Measurements from ENCODE around the gene CBX1. TPM values are rescaled to one million over a fixed set of nuclear protein-coding genes. Genes with fewer than 3 reads are reported as not detected.
"Not testable (repeated sequence)": the region's sequence is repeated elsewhere in the genome, so short reads cannot be mapped to it uniquely, and the experiment has no call there.

Gene CBX1
- total RNA-seq, 1 donor from 2014 or later, result 39.1 TPM

DNA sequence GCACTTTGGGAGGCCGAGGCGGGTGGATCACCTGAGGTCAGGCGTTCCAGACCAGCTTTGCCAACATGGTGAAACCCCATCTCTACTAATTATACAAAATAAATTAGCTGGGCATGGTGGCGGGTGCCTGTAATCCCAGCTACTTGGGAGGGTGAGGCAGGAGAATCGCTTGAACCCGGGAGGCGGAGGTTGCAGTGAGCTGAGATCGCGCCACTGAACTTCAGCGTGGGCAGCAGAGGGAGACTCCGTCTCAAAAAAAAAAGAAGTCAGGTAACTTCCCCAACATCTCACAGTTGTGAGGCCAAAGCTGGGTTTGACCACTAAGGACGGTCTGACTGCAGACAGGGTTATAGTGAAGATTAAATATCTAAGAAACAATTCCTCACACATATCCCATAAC lies 66.5 kb downstream of the CBX1 start:
- H3K27me3 ChIP-seq (ENCODE audit: control insufficient read depth in 3 of 3, insufficient read depth in 3 of 3, low read length in 3 of 3); H3K27ac ChIP-seq (ENCODE audit: low read depth, low read length); H3K9me3 ChIP-seq (ENCODE audit: control insufficient read depth in 3 of 3, low read length in 3 of 3); H3K9ac ChIP-seq (ENCODE audit: low read depth in 1 of 3, low read length in 3 of 3); H3K4me3 ChIP-seq (ENCODE audit: low read length in 3 of 3): not testable (repeated sequence)
- Histone ChIP-seq H3K36me3 (ENCODE audit: control insufficient read depth in 3 of 3, insufficient read depth in 3 of 3, low read length in 3 of 3) (peaks cover 11 to 24% (median 12%) of the 10 kb centered on the region in 3 donors), H3K4me1 (ENCODE audit: control insufficient read depth in 3 of 3, insufficient read depth in 3 of 3, low read length in 3 of 3) (peaks cover 15 to 22% (median 19%) of the 10 kb centered on the region in 3 donors)

- no peak overlapping the region for H3K9ac ChIP-seq (ENCODE audit: low read depth in 1 of 3, low read length in 3 of 3)
- H3K36me3 ChIP-seq (ENCODE audit: control insufficient read depth in 3 of 3, insufficient read depth in 3 of 3, low read length in 3 of 3), result peaks cover 11 to 24% (median 12%) of the 10 kb centered on the region in 3 donors
- H3K4me1 ChIP-seq (ENCODE audit: control insufficient read depth in 3 of 3, insufficient read depth in 3 of 3, low read length in 3 of 3), result peaks cover 11 to 20% (median 18%) of the 10 kb centered on the region in 3 donors
- no peak overlapping the region for H3K27ac ChIP-seq (ENCODE audit: low read depth, low read length)
- H3K9me3 ChIP-seq (ENCODE audit: control insufficient read depth in 3 of 3, low read length in 3 of 3), result no peaks in the 10 kb centered on the region
- no peak overlapping the region for H3K4me3 ChIP-seq (ENCODE audit: low read length in 3 of 3)
- no peaks in the 10 kb centered on the region for H3K27me3 ChIP-seq (ENCODE audit: control insufficient read depth in 3 of 3, insufficient read depth in 3 of 3, low read length in 3 of 3)
Observed at GRCh38 chr17:48031966-48032365, 69.3 kb downstream of the CBX1 start.

DNA sequence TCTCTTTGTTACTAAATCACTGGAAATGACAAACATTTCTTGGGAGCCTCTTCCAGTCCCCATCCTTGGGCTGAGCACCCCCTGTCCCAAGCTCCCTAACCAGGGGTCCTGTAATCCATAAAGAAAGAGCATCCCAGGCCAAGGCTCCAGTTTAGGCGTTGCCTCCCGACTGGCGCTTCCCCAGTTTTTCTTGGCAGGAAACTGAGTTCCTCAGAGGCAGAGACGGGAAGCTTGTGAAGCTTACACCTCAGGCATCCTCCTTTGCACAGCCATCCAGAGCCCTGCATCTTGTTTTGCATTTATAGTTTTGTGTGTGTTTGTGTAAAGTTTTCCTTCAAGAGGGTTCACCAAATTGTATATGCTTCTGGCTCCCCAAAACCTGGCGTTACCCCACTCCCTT lies 70.7 kb downstream of the CBX1 start:
- H3K27ac ChIP-seq (ENCODE audit: low read depth, low read length), result no peak overlapping the region

GRCh38 chr17:48028736-48029135 lies 72.5 kb downstream of the CBX1 start:
- Histone ChIP-seq H3K4me3 (ENCODE audit: low read length in 3 of 3) (no peak overlapping the region), H3K27me3 (ENCODE audit: control insufficient read depth in 3 of 3, insufficient read depth in 3 of 3, low read length in 3 of 3) (no peaks in the 10 kb centered on the region), H3K4me1 (ENCODE audit: control insufficient read depth in 3 of 3, insufficient read depth in 3 of 3, low read length in 3 of 3) (peaks cover 31 to 41% (median 39%) of the 10 kb centered on the region in 3 donors), H3K27ac (ENCODE audit: low read depth, low read length) (no peak overlapping the region), H3K9ac (ENCODE audit: low read depth in 1 of 3, low read length in 3 of 3) (no peak overlapping the region), H3K36me3 (ENCODE audit: control insufficient read depth in 3 of 3, insufficient read depth in 3 of 3, low read length in 3 of 3) (peaks cover 11 to 22% (median 12%) of the 10 kb centered on the region in 3 donors), H3K9me3 (ENCODE audit: control insufficient read depth in 3 of 3, low read length in 3 of 3) (no peaks in the 10 kb centered on the region)

More for the DNA sequence above, 70.7 kb downstream of the CBX1 start:
- peaks cover 11 to 24% (median 12%) of the 10 kb centered on the region in 3 donors for H3K36me3 ChIP-seq (ENCODE audit: control insufficient read depth in 3 of 3, insufficient read depth in 3 of 3, low read length in 3 of 3)
- peak overlapping the region in 1 of 3 donors; percentile 16 for H3K9ac ChIP-seq (ENCODE audit: low read depth in 1 of 3, low read length in 3 of 3)
- H3K4me1 ChIP-seq (ENCODE audit: control insufficient read depth in 3 of 3, insufficient read depth in 3 of 3, low read length in 3 of 3), result peaks cover 16 to 26% (median 25%) of the 10 kb centered on the region in 3 donors
- no peaks in the 10 kb centered on the region for H3K27me3 ChIP-seq (ENCODE audit: control insufficient read depth in 3 of 3, insufficient read depth in 3 of 3, low read length in 3 of 3)
- H3K4me3 ChIP-seq (ENCODE audit: low read length in 3 of 3), result no peak overlapping the region
- H3K9me3 ChIP-seq (ENCODE audit: control insufficient read depth in 3 of 3, low read length in 3 of 3), result no peaks in the 10 kb centered on the region

DNA sequence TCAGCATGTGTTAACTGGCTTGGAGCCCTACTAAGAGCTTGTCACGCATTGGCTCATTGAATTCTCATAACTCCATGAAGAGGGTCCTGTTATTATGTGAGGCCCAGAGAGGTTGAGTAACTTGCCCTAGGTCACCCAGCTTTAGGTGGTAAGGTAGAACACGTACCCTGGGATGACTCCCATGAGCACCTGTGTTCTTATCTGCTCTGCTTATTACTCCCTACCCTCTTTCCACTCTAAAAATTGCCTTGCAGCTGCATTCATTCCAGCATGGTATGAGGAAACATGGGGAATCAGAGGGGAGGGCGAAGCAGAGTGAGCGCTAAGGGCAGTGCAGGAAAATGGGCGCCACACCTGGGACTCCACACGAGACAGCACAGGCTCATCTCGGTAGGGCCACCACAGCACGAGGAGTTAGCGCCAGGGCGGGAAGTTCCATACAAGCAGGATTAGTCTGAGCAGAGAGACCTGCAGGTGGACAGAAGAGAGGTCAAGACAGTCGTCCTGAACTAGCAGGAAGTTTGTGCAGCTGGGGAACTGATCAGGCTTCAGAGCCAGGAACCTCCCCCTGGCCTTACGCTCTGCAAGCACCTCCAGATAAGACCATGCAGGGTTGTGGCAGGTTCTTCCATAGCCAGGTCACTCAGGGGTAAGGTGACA lies 73.8 kb downstream of the CBX1 start:
- no peaks in the 10 kb centered on the region for H3K9me3 ChIP-seq (ENCODE audit: control insufficient read depth in 3 of 3, low read length in 3 of 3)
- peaks cover 0 to 3% (median 0%) of the 10 kb centered on the region in 3 donors for H3K27me3 ChIP-seq (ENCODE audit: control insufficient read depth in 3 of 3, insufficient read depth in 3 of 3, low read length in 3 of 3)
- H3K4me3 ChIP-seq (ENCODE audit: low read length in 3 of 3), result no peak overlapping the region
- peaks cover 36 to 45% (median 44%) of the 10 kb centered on the region in 3 donors for H3K4me1 ChIP-seq (ENCODE audit: control insufficient read depth in 3 of 3, insufficient read depth in 3 of 3, low read length in 3 of 3)
- H3K27ac ChIP-seq (ENCODE audit: low read depth, low read length), result no peak overlapping the region
- H3K9ac ChIP-seq (ENCODE audit: low read depth in 1 of 3, low read length in 3 of 3), result peak overlapping the region in 2 of 3 donors; percentile 65 to 93
- H3K36me3 ChIP-seq (ENCODE audit: control insufficient read depth in 3 of 3, insufficient read depth in 3 of 3, low read length in 3 of 3), result peaks cover 0 to 9% (median 7%) of the 10 kb centered on the region in 3 donors

GRCh38 chr17:48026502-48027321 lies 74.6 kb downstream of the CBX1 start:
- Histone ChIP-seq H3K9me3 (ENCODE audit: control insufficient read depth in 3 of 3, low read length in 3 of 3) (no peaks in the 10 kb centered on the region), H3K27me3 (ENCODE audit: control insufficient read depth in 3 of 3, insufficient read depth in 3 of 3, low read length in 3 of 3) (peaks cover 0 to 3% (median 0%) of the 10 kb centered on the region in 3 donors), H3K27ac (ENCODE audit: low read depth, low read length) (peak overlapping the region; percentile 73), H3K4me3 (ENCODE audit: low read length in 3 of 3) (peak overlapping the region in 2 of 3 donors; percentile 85 to 94), H3K36me3 (ENCODE audit: control insufficient read depth in 3 of 3, insufficient read depth in 3 of 3, low read length in 3 of 3) (peaks cover 0 to 2% (median 1%) of the 10 kb centered on the region in 3 donors), H3K4me1 (ENCODE audit: control insufficient read depth in 3 of 3, insufficient read depth in 3 of 3, low read length in 3 of 3) (peaks cover 36 to 45% (median 44%) of the 10 kb centered on the region in 3 donors), H3K9ac (ENCODE audit: low read depth in 1 of 3, low read length in 3 of 3) (peak overlapping the region; percentile 65 to 93 (median 72))

GRCh38 chr17:48025904-48026501 lies 75.3 kb downstream of the CBX1 start:
- Histone ChIP-seq H3K27ac (ENCODE audit: low read depth, low read length) (peak overlapping the region; percentile 73), H3K27me3 (ENCODE audit: control insufficient read depth in 3 of 3, insufficient read depth in 3 of 3, low read length in 3 of 3) (peaks cover 0 to 3% (median 0%) of the 10 kb centered on the region in 3 donors), H3K36me3 (ENCODE audit: control insufficient read depth in 3 of 3, insufficient read depth in 3 of 3, low read length in 3 of 3) (peaks cover 0 to 2% (median 0%) of the 10 kb centered on the region in 3 donors), H3K9me3 (ENCODE audit: control insufficient read depth in 3 of 3, low read length in 3 of 3) (no peaks in the 10 kb centered on the region), H3K4me1 (ENCODE audit: control insufficient read depth in 3 of 3, insufficient read depth in 3 of 3, low read length in 3 of 3) (peaks cover 36 to 45% (median 44%) of the 10 kb centered on the region in 3 donors), H3K9ac (ENCODE audit: low read depth in 1 of 3, low read length in 3 of 3) (peak overlapping the region; percentile 30 to 93 (median 72)), H3K4me3 (ENCODE audit: low read length in 3 of 3) (peak overlapping the region; percentile 85 to 94 (median 86))

- H3K36me3 ChIP-seq (ENCODE audit: control insufficient read depth in 3 of 3, insufficient read depth in 3 of 3, low read length in 3 of 3), result no peaks in the 10 kb centered on the region
- H3K4me1 ChIP-seq (ENCODE audit: control insufficient read depth in 3 of 3, insufficient read depth in 3 of 3, low read length in 3 of 3), result peaks cover 36 to 41% (median 41%) of the 10 kb centered on the region in 3 donors
- H3K27ac ChIP-seq (ENCODE audit: low read depth, low read length), result peak overlapping the region; percentile 73
- H3K27me3 ChIP-seq (ENCODE audit: control insufficient read depth in 3 of 3, insufficient read depth in 3 of 3, low read length in 3 of 3), result peaks cover 0 to 3% (median 0%) of the 10 kb centered on the region in 3 donors
- peak overlapping the region; percentile 69 to 93 (median 72) for H3K9ac ChIP-seq (ENCODE audit: low read depth in 1 of 3, low read length in 3 of 3)
- H3K4me3 ChIP-seq (ENCODE audit: low read length in 3 of 3), result peak overlapping the region; percentile 85 to 94 (median 86)
- no peaks in the 10 kb centered on the region for H3K9me3 ChIP-seq (ENCODE audit: control insufficient read depth in 3 of 3, low read length in 3 of 3)
Observed at GRCh38 chr17:48025040-48025903, 76.0 kb downstream of the CBX1 start.

Measured in skeletal muscle tissue (tissue), 4 donors.